Mesendoderm (in vitro differentiated cells): ENCODE measurements around the gene TXNL4A.
"Not testable (repeated sequence)": the region's sequence is repeated elsewhere in the genome, so short reads cannot be mapped to it uniquely, and the experiment has no call there.

ENCODE experiments used
- DNase-seq: peaks from one replicate; pipeline ENCODE4 v3.0.0; 2013
- H2AK5ac ChIP-seq: 2 replicates; pipeline ENCODE4 v1.6.1; 2013; ENCODE audit warnings: low read length, inconsistent platforms
- H2BK120ac ChIP-seq: 2 replicates; pipeline ENCODE4 v1.6.1; 2013; ENCODE audit warnings: low read depth, mild to moderate bottlenecking, low read length, moderate library complexity, mixed read lengths
- H2BK15ac ChIP-seq: replicated peaks from 2 replicates; pipeline ENCODE4 v1.6.1; 2013; ENCODE audit warnings: low read depth, mild to moderate bottlenecking, moderate library complexity
- H2BK5ac ChIP-seq: 2 replicates; pipeline ENCODE4 v1.6.1; 2013; ENCODE audit warnings: low read length, inconsistent platforms
- H3K18ac ChIP-seq: 2 replicates; pipeline ENCODE4 v1.6.1; 2013; ENCODE audit warnings: mild to moderate bottlenecking, low read length, mixed read lengths
- H3K23ac ChIP-seq: one replicate; pipeline ENCODE4 v1.6.1; 2013; ENCODE audit warnings: low read length
- H3K27ac ChIP-seq: 2 replicates; pipeline ENCODE4 v1.5.1; 2013; ENCODE audit warnings: low read depth, mild to moderate bottlenecking, inconsistent platforms, low read length, moderate library complexity
- H3K27me3 ChIP-seq: 2 replicates; pipeline ENCODE4 v1.6.1; 2013; ENCODE audit warnings: low read length, control low read depth, mild to moderate bottlenecking, inconsistent platforms; ENCODE audit not compliant: insufficient read depth, poor library complexity
- H3K36me3 ChIP-seq: 2 replicates; pipeline ENCODE4 v1.6.1; 2013; ENCODE audit warnings: low read length, inconsistent platforms; ENCODE audit not compliant: control insufficient read depth, insufficient read depth
- H3K4ac ChIP-seq: one replicate; pipeline ENCODE4 v1.6.1; 2013; ENCODE audit warnings: low read depth, mild to moderate bottlenecking, low read length, moderate library complexity
- H3K4me1 ChIP-seq: 2 replicates; pipeline ENCODE4 v1.6.1; 2013; ENCODE audit warnings: low read depth, low read length, inconsistent platforms; ENCODE audit not compliant: control insufficient read depth
- H3K4me2 ChIP-seq: 2 replicates; pipeline ENCODE4 v1.6.1; 2013; ENCODE audit warnings: low read length
- H3K4me3 ChIP-seq: 2 replicates; pipeline ENCODE4 v1.5.1; 2013; ENCODE audit warnings: mild to moderate bottlenecking, low read length
- H3K56ac ChIP-seq: one replicate; pipeline ENCODE4 v1.6.1; 2013; ENCODE audit warnings: low read length
- H3K79me1 ChIP-seq: 2 replicates; pipeline ENCODE4 v1.6.1; 2013; ENCODE audit warnings: low read length, inconsistent platforms
- H3K79me2 ChIP-seq: 2 replicates; pipeline ENCODE4 v1.6.1; 2013; ENCODE audit warnings: mild to moderate bottlenecking, low read length; ENCODE audit not compliant: control insufficient read depth, insufficient read depth
- H3K9ac ChIP-seq: 2 replicates; pipeline ENCODE4 v1.6.1; 2013; ENCODE audit warnings: low read length, inconsistent platforms
- H4K5ac ChIP-seq: one replicate; pipeline ENCODE4 v1.6.1; 2013; ENCODE audit warnings: low read length
- H4K8ac ChIP-seq: one replicate; pipeline ENCODE4 v1.6.1; 2013; ENCODE audit warnings: low read depth, mild to moderate bottlenecking, control low read depth, low read length, moderate library complexity
- WGBS: extraction: QIAGEN DNeasy Blood & Tissue Kit; methylation state at CpG from one replicate; pipeline ENCODE4 v1.1.7; 2013; ENCODE audit warnings: low lambda C conversion rate, missing lambda C conversion rate; ENCODE audit not compliant: insufficient coverage; ENCODE audit errors: extremely low coverage; 5-methylcytosine and 5-hydroxymethylcytosine counted together

The TXNL4A gene

GRCh38 chr18:80033181-80034067 lies 45.1 kb upstream of the TXNL4A start:
- H3K4me2 ChIP-seq: peak overlapping the region; percentile 92
- H3K79me1 ChIP-seq: peaks cover 14% of the 10 kb centered on the region
- no peak for DNase-seq
- no peak overlapping the region for H2BK15ac ChIP-seq
- WGBS: no CpG with 5 or more reads among the region's 90 CpGs
- H3K79me2 ChIP-seq: peaks cover 11% of the 10 kb centered on the region
- no peak overlapping the region for H2BK120ac ChIP-seq
- H3K23ac ChIP-seq: peak overlapping the region; percentile 66
- H3K36me3 ChIP-seq: no peaks in the 10 kb centered on the region
- no peak overlapping the region for H3K18ac ChIP-seq
- no peak overlapping the region for H4K8ac ChIP-seq
- H2AK5ac ChIP-seq: no peak overlapping the region
- H3K9ac ChIP-seq: peak overlapping the region; percentile 81
- H2BK5ac ChIP-seq: no peak overlapping the region
- no peak overlapping the region for H3K4ac ChIP-seq
- H3K27me3 ChIP-seq: no peaks in the 10 kb centered on the region
- peaks cover 11% of the 10 kb centered on the region for H3K4me1 ChIP-seq
- H3K56ac ChIP-seq: peak overlapping the region; percentile 93
- no peak overlapping the region for H3K27ac ChIP-seq
- peak overlapping the region; percentile 78 for H3K4me3 ChIP-seq
- no peak overlapping the region for H4K5ac ChIP-seq

- H2AK5ac ChIP-seq: no peak overlapping the region
- H3K18ac ChIP-seq: no peak overlapping the region
- H3K4me3 ChIP-seq: no peak overlapping the region
- no peak overlapping the region for H3K56ac ChIP-seq
- no peak overlapping the region for H3K4me2 ChIP-seq
- H3K4me1 ChIP-seq: peaks cover 4% of the 10 kb centered on the region
- no CpG with 5 or more reads among the region's 1 CpG for WGBS
- H3K79me2 ChIP-seq: no peaks in the 10 kb centered on the region
- no peak overlapping the region for H3K9ac ChIP-seq
- H2BK5ac ChIP-seq: no peak overlapping the region
- H3K27ac ChIP-seq: no peak overlapping the region
- H2BK15ac ChIP-seq: no peak overlapping the region
- H3K79me1 ChIP-seq: no peaks in the 10 kb centered on the region
- H2BK120ac ChIP-seq: no peak overlapping the region
- no peak overlapping the region for H3K23ac ChIP-seq
- DNase-seq: no peak
- no peak overlapping the region for H4K8ac ChIP-seq
- no peaks in the 10 kb centered on the region for H3K27me3 ChIP-seq
- no peaks in the 10 kb centered on the region for H3K36me3 ChIP-seq
- no peak overlapping the region for H4K5ac ChIP-seq
- no peak overlapping the region for H3K4ac ChIP-seq
These were observed 41.3 kb upstream of the TXNL4A start for GRCh38 chr18:80029690-80030089.

DNA sequence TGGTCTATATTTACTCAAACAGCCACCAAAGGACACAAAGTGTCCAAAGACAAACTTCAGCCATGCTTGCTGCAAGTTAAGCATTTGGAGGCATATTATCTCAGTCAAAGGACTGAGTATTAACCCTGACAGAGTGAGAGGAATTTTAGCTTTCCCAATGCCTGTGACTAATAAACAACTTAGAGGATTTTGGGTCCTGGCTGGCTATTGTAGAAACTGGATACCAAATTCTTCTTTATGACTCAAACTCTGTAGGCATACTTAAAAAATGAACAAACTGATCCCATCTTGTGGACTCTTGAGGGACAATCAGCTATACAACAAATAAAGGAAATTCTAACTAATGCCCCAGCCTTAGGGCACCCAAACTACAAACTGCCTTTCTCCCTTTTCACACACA lies 39.4 kb upstream of the TXNL4A start:
- not testable (repeated sequence) for H3K36me3 ChIP-seq, H3K27ac ChIP-seq, H4K8ac ChIP-seq, H2BK15ac ChIP-seq, H3K18ac ChIP-seq, H3K56ac ChIP-seq, H3K27me3 ChIP-seq, H2BK5ac ChIP-seq, H3K4me3 ChIP-seq, H3K79me1 ChIP-seq, H3K4me1 ChIP-seq, H3K4ac ChIP-seq, H3K4me2 ChIP-seq, H3K79me2 ChIP-seq, H4K5ac ChIP-seq, H3K9ac ChIP-seq, H2BK120ac ChIP-seq, DNase-seq, H3K23ac ChIP-seq, H2AK5ac ChIP-seq

- no peaks in the 10 kb centered on the region for H3K79me2 ChIP-seq
- H2BK120ac ChIP-seq: no peak overlapping the region
- DNase-seq: no peak
- H3K27ac ChIP-seq: no peak overlapping the region
- no peak overlapping the region for H2BK5ac ChIP-seq
- no peak overlapping the region for H4K8ac ChIP-seq
- H3K27me3 ChIP-seq: no peaks in the 10 kb centered on the region
- H3K4me2 ChIP-seq: no peak overlapping the region
- WGBS: no CpG with 5 or more reads among the region's 7 CpGs
- no peak overlapping the region for H2BK15ac ChIP-seq
- no peak overlapping the region for H3K9ac ChIP-seq
- H3K4me3 ChIP-seq: no peak overlapping the region
- no peak overlapping the region for H4K5ac ChIP-seq
- no peak overlapping the region for H3K18ac ChIP-seq
- no peak overlapping the region for H2AK5ac ChIP-seq
- H3K36me3 ChIP-seq: no peaks in the 10 kb centered on the region
- no peak overlapping the region for H3K56ac ChIP-seq
- H3K4me1 ChIP-seq: no peaks in the 10 kb centered on the region
- no peaks in the 10 kb centered on the region for H3K79me1 ChIP-seq
- no peak overlapping the region for H3K4ac ChIP-seq
- no peak overlapping the region for H3K23ac ChIP-seq
These were observed 38.0 kb upstream of the TXNL4A start for GRCh38 chr18:80026363-80026762.

DNA sequence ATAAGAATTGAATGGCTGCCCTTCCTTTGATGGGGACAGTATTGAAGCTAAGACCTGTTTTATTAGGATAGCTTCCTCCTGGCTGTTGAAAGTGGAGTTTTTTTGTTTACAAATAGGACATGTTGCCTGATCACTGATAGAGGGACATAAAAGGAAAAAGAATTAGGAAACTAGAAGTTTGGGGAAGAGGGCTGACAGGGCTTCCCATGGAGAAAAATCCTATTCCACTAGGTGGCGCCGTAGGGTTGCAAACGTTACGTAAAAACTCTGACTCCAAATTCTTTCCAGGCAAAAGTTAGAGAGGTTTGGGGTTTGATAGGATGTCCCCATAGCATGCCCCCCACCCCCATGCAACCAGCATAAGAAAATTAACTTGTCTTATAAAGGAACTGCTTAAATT lies 34.8 kb upstream of the TXNL4A start:
- H3K4me3 ChIP-seq: no peak overlapping the region
- H2BK120ac ChIP-seq: no peak overlapping the region
- H3K79me2 ChIP-seq: no peaks in the 10 kb centered on the region
- H2AK5ac ChIP-seq: no peak overlapping the region
- H3K79me1 ChIP-seq: no peaks in the 10 kb centered on the region
- H3K9ac ChIP-seq: no peak overlapping the region
- no peak overlapping the region for H4K5ac ChIP-seq
- no peak overlapping the region for H3K4ac ChIP-seq
- H3K4me2 ChIP-seq: no peak overlapping the region
- H3K18ac ChIP-seq: no peak overlapping the region
- H2BK5ac ChIP-seq: no peak overlapping the region
- no CpG with 5 or more reads among the region's 4 CpGs for WGBS
- no peak overlapping the region for H2BK15ac ChIP-seq
- no peaks in the 10 kb centered on the region for H3K36me3 ChIP-seq
- no peak overlapping the region for H3K56ac ChIP-seq
- DNase-seq: peak; percentile 43
- H3K4me1 ChIP-seq: no peaks in the 10 kb centered on the region
- H3K27me3 ChIP-seq: no peaks in the 10 kb centered on the region
- no peak overlapping the region for H4K8ac ChIP-seq
- H3K23ac ChIP-seq: no peak overlapping the region
- H3K27ac ChIP-seq: no peak overlapping the region

- Histone ChIP-seq H3K27ac (no peak overlapping the region), H2BK120ac (no peak overlapping the region), H3K56ac (no peak overlapping the region), H3K4ac (no peak overlapping the region), H2BK15ac (no peak overlapping the region), H3K4me1 (no peaks in the 10 kb centered on the region), H2AK5ac (no peak overlapping the region), H3K27me3 (no peaks in the 10 kb centered on the region), H3K23ac (no peak overlapping the region), H2BK5ac (no peak overlapping the region), H3K79me2 (no peaks in the 10 kb centered on the region), H4K8ac (no peak overlapping the region), H3K36me3 (no peaks in the 10 kb centered on the region), H3K4me2 (no peak overlapping the region), H3K9ac (no peak overlapping the region), H3K4me3 (peak overlapping the region; percentile 16), H3K18ac (no peak overlapping the region), H3K79me1 (no peaks in the 10 kb centered on the region), H4K5ac (no peak overlapping the region)
- DNase-seq: peak; percentile 33
- no CpG with 5 or more reads among the region's 1 CpG for whole genome bisulfite sequencing
These were observed 34.2 kb upstream of the TXNL4A start for GRCh38 chr18:80022613-80023012.
